Sciatic nerve (tissue), 2 donors: ENCODE results near the gene NKAPL. TPM values are rescaled to one million over a fixed set of nuclear protein-coding genes. Genes with fewer than 3 reads are reported as not detected.

ENCODE experiments used
- ATAC-seq: fragments of 200-7000 bp; cut with Tn5 transposase; one replicate; pipeline ENCODE4 v1.9.1; 2020; ENCODE audit warnings: mild to moderate bottlenecking, moderate library complexity
- DNase-seq: peaks from one replicate; pipeline ENCODE4 v3.0.0-alpha.2; 2020; ENCODE audit warnings: low spot score
- intact Hi-C: fragments of 100-400 bp; cut with DNase I; formaldehyde crosslinking; loops from one replicate; pipeline ENCODE4 v1.14.2; 2022
- total RNA-seq: library from RNA; stranded (reverse); fragmentation: NEBNext Ultra II Directional; extraction: Animal tissue kit (Norgen Biotek cat#: 25700); gene quantifications from one replicate; pipeline ENCODE4 v1.2.1, GENCODE V29; 2021
- donor health status: DM: no; HTN: no; CAD: no.
- donor health status: DM: no; HTN: no; CAD: no.

Gene NKAPL
- total RNA-seq, 1 donor from 2014 or later, result 2.9 TPM

DNA sequence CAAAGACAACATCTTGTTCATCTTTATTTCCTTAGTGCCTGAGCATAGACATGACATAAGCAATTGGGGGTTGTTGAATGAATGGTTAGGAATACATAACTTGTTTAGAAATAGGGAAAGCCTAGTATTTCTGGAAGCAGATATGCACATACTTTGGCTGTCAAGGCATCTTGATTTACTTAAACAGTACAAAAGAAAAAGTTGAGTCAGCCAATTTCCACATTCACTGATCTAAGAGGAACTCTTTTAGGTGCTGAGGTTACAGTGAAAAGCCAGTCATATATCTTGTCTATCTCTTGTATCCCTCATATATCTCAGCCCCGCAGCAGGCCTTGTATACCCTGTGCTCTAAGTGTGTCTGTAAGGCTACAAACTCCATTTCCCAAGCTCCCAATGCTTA is 18.6 kb upstream of the NKAPL start:
- intact Hi-C loops, result no loop called here
- DNase-seq, result no peak
- ATAC-seq, result no peak

DNA sequence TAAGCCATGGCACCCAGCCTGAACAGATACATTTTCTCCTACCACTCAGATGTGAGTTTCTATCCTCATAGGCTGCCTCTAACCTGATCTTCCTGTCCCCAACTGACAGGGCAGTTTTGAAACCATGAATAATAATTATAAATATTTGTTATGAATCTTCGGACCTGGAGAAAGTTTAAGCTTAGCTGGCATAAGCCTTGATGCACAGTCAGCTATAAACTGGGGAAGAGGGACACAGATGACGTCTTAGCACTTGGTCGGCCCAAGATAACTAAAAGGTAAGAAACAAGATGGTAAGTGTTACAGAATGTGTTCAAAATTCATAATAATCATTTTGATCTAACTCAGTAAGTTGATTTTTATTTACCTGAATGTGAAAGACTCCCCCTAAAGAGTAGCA is 15.2 kb upstream of the NKAPL start:
- intact Hi-C loops, result no loop called here
- no peak for ATAC-seq
- no peak for DNase-seq

DNA sequence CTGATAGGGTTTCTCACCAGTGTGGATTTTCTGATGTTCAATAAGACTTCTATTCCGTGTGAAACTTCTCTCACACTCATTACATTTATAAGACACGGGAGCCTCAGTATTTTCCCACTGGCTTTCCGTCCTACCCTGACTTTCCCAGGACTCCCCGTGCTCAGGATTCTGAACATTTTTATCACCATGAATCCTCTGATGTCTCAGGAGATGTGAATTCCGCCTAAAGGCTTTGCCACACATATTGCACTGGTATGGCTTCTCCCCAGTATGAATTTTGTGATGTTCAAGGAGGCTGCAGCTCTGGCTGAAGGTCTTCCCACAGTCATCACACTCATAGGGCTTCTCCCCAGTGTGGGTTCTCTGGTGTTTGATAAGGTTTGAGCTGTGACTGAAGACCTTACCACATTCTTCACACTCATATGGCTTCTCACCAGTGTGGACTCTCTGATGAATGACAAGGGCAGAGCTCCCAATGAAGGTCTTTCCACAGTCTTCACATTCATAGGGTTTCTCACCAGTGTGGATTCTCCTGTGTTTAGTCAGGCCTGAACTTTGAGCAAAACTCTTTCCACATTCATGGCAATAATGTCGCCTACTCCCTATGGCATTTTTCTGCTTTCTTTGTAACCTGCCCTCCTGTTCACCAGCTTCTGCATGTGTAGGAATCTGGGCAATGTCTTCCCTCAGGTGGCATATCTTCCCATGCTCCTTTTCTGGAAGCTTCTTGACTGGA is 13.7 kb upstream of the NKAPL start:
- DNase-seq (no peak), ATAC-seq (no peak)
- intact Hi-C loops, result no loop called here

DNA sequence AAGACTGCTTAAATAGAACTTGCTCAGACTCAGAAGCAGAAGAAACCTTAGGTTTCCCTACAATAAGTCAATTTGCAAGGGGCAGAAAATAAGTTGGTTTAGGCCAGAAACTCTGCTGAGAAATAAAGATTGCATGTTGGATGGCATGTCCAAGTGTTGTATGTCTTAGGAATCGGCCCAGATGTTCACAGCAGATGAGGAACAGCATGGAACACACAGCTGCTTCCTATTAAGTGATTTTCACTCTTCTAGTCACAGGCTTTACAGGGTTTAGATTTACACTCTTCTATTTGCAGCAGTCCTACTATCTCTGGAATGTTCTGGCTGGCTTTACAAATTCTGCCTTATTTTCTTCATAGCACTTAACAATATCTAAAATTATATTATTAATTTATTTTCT is 10.2 kb upstream of the NKAPL start:
- intact Hi-C loops, result no loop called here

DNA sequence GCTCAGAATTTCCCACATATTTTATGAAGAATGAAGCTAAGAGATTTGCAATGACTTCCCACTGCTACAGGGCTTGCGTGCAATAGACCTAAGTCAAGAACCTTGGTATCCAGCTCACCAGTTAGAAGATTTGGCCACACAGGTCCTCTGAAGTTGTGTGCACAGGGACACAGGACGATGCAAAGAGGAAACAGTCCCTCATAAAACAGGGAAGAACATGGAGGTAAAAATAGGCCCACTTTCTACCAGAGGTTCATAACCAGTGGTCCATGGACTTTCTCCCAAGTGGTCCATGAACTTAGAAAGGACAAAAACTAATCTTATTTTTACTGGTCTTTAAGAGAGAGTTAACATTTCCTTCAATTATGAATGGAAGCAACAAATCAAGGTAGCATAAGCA is 8.3 kb upstream of the NKAPL start:
- no peak for DNase-seq
- intact Hi-C loops, result no loop called here

More for the DNA sequence above, 10.2 kb upstream of the NKAPL start:
- DNase-seq (no peak), ATAC-seq (no peak)

DNA sequence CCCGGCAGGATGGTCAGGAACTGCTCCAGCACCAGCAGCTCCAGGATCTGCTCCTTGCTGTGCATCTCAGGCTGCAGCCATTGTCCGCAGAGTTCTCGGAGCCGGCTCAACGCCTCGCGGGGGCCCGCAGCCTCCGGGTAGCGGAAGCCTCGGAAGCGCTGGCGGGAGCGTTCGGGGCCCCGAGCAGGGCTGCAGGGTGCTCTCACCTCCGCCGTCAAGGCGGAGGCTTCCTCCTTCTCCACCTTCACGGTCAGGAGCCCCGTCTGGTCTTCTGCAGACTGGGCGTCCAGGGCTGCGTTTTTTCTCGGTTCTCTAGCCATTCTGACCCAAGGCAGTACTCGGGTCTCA is 7.5 kb upstream of the NKAPL start:
- DNase-seq, result no peak
- intact Hi-C loops, result no loop called here
- peak; percentile 37 for ATAC-seq

More for the DNA sequence above, 8.3 kb upstream of the NKAPL start:
- ATAC-seq, result no peak

DNA sequence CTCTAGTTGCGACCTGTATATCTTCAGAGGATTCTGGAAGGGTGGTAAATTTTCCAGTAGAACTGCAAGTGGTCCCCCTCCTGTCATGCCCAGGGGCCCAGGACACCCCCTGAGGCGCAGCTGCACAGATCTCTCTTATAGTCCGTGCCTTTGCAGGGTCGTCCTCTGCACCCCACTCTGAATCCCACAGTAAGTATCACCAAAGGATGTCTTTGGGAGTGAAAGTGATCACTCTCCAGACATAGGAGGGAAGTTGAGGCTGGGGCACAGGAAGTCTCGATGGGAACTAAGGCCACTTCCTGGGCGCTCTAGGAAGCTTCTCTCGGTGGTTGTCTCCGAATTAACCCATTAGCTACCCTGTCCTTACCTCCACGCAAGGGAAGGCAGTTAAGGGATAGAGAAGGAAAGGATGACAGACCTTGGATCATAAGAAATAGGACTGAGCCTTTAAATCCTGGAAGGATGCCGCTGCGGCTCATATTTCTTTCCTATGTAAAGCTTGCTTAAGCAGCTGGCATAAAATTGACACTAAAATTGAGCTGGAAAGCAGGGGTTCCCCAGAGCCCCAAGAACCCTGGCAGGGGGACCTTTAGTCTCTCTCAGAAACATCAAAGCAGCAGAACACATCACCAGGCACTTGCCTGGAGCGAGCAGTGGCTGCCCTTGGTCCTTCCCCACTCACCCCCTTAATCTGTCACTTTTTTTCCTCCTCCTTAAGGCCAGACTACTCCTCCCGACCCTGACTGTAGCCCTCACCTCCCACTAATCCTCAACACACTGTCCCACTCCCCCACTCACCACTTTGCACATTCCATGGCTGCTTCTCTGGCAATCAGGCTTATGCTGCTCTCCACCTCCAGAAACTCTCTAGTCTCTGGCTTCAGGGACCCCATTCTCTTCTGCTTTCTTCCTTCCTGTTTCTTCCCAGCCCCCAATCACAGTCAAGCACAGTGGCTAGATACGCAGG is 6.8 kb upstream of the NKAPL start, which contains the start of gene ZKSCAN4:
Gene ZKSCAN4 (minus strand): TSS at position 261 of the 967 bp plus-strand sequence. CDS start 289 bp downstream, outside the sequence.
- ATAC-seq, result peak; percentile 98
- DNase-seq, result peak; percentile 82
- intact Hi-C loops, result no loop called here

DNA sequence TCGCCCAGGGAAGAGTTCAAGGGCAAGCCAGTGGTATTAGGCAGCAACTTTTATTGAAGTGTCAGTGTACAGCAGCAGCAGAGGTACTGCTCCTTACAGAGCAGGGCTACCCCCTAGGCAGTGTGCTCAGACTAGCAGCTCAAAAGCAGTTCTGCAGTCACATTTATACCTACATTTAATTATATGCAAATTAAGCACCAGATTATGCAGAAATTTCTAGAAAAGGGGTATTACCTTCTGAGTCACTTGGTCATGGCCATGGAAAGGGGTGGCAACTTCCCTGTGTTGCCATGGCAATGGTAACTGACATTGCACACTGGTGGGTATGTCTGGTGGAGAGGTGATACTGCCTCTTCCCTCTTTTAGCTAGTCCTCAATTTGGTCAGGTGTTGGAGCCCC is 5.0 kb upstream of the NKAPL start:
- intact Hi-C loops, result no loop called here
- ATAC-seq (no peak), DNase-seq (no peak)

DNA sequence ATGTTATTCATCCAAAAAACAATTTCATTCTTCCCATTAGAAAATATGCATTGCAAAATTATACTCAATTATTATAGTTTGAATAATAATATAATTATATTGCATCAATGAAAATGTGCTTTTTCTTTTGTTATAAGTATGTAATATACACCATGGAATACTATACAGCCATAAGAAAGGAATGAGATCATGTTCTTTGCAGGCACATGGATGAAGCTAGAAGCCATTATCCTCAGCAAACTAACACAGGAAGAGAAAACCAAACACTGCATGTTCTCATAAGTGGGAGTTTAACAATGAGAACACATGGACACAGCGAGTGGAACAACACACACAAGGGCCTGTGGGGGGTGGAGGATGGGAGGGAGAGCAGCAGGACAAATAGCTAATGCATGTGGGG is 2.1 kb upstream of the NKAPL start:
- no peak for ATAC-seq
- intact Hi-C loops, result no loop called here
- DNase-seq, result no peak

DNA sequence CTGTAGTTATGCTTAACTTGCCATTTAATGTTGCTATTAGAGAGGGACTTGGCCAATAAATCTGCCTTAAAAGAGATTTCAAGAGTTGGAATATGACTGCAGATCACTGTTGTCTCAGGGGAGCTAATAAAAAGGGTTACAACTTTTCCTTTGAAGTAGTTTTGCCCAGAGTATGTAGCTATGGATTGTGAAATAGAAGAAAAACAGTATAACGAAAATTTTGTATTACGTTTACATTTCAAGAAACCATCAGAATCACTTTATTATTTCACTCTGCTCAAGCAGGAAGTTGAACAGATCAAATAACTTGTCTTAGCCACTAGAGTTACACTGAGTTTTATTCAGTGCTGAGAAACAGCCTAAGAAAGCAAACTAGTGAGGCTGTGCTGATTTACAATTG is 4.8 kb downstream of the NKAPL start:
- intact Hi-C loops, result no loop called here
- ATAC-seq (no peak), DNase-seq (no peak)

DNA sequence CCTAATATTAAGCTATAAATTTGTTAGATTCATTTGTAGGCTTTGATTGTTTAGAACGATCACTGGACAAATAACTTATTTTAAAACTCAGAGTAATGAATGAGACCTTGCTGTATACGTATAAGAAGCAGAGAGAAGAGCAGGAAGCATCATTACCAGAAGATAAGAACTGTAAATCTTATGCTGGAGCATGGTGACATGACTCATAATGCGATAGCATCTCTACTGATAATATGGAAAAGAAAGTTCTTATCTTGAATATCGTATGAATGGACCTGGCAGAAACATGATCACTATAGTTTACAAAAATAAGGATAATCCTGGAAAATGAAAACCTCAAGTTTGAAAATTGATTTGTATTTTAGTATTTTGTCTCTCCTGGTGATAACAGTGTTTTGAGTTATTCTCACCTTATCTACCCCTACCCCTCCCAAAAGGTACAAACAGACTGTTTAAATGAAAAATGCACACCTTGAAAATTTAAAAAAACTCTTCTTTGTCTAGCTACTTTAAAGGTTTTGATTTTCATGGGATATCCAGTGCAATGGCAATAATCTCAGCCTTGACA is 5.8 kb downstream of the NKAPL start:
- intact Hi-C loops, result no loop called here
- ATAC-seq, result no peak
- no peak for DNase-seq

DNA sequence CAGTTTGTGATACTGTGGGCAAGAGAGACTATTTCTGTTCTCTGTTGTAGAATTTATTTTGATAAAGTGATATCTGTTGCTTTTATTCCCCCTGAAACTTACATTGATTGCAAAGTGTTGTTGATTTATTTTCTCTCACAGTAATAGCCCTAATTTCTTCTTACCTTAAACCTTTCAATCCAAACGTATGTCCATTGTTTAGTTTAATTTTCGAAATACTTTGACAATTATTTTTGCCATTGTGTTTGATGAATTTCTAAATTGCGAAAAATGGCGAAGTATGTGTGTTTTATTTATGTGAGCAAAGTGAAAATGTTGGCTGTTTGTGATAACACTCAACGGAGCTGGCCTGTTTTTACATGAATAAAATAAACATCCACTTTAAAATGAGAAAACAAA is 7.5 kb downstream of the NKAPL start:
- DNase-seq, result no peak
- intact Hi-C loops, result no loop called here

DNA sequence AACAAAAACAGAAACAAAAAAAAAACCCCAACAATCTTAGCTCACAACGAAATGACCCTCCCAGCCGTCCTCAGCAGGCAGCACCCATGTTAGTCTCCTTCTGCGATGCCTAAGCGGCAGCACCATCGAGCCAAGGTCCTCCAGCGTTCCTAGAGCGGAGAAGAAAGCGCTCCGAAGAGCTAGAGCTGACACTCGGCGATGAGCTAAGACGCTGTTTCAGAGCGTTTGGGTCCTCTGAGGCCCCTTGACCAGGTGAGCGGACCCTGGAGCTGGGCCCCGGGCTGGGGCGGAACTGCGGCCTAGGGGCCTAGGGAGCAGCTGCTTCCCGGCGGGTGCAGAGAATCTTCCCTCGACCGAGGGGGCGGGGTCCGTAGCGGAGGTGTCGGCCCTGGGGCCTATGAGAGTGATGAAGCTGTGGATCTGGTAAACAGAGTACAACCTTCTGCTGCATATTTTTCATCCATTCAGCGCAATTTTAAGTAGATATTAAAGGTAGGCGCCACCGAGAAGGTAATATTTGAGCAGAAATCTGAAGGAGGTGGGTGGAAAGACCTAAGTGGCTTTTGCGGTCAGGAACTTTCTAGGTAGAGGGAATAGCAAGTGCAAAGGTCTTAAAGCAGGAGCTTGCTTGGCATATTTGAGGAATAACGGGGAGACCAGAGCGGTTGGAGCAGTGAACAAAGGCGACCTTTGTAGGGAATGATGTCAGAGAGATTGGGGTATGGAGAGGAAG is 8.0 kb downstream of the NKAPL start, which contains the start of gene ZSCAN26:
Gene ZSCAN26 (plus strand): TSS at position 182 of the 733 bp plus-strand sequence. CDS start 4,777 bp downstream, outside the sequence.
- ATAC-seq (peak; percentile 99), DNase-seq (peak; percentile 88)
- intact Hi-C loops, result no loop called here

More for the DNA sequence above, 7.5 kb downstream of the NKAPL start:
- no peak for ATAC-seq

DNA sequence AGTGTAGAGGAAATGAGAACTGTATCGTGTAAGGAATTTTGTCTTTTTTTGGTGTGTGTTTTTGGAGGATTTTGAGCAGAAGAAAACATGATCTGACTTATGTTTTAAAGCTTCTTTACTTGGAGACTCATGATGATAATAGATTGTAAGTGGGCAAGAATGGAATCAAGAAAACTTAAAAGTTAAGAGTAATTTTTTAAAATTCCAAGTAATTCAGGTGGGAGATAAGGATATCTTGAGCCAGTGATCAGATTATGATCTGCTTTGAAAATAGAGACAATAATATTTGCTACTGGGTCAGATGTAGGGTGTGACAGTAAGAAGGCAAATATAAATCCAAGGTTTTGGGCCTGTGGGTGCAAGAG is 8.6 kb downstream of the NKAPL start:
- intact Hi-C loops, result no loop called here
- DNase-seq (no peak), ATAC-seq (no peak)

DNA sequence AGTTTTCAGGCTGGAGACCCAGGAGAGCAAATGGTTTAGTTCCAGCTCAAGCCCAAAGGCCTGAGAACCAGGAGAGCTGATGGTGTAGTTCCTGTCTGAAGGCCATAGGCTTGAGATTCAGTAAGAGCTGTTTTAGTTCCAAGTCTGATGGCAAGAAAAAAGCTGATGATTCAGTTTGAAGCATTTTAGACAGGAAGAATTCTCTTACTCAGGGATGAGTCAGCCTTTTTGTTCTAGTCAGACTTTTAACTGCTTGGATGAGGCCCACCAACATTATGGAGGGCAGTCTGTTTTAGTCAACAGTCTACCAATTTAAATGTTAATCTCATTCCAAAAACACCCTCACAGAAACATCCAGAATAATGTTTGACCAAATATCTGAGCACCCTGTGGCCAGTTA is 10.4 kb downstream of the NKAPL start:
- intact Hi-C loops, result no loop called here
- no peak for ATAC-seq

DNA sequence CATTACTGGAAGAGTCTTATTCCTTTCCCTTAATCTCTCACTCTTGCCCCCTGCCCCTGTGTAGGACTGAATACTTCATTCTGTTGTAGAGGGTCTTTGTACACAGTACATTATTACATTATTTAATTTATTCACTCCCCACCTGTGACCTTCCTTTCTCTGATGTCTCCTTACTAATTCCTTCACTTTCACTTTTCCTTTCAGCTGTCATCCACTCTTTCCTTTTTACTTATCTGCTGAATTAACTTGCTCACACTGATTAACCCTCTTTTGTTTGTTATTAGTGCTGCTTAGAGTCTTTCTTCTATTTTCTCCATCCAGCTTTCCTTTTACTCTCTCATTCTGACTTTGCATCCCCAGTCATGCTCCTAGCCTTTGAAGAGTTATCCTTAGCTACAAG is 15.8 kb downstream of the NKAPL start:
- ATAC-seq (no peak), DNase-seq (no peak)
- intact Hi-C loops, result no loop called here

More for the DNA sequence above, 10.4 kb downstream of the NKAPL start:
- DNase-seq, result no peak

DNA sequence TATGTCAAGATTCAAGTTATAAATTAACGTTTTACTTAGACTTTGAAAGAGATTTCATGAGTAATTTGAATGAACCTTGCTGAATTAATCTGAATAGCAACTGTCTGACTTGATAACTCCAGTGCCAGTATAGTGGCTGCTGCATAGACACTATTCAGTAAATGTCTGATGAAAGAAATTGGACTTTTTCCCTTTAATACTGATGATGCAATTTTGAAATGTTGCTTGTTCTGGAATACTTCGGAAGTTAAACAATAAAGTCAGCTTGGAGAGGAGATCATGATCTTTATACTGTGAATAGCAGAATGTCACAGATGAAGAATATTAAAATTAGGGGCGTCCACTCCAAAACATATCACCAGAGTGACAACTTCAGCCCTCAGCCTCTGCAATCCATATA is 18.6 kb downstream of the NKAPL start:
- ATAC-seq (no peak), DNase-seq (no peak)
- intact Hi-C loops, result no loop called here

DNA sequence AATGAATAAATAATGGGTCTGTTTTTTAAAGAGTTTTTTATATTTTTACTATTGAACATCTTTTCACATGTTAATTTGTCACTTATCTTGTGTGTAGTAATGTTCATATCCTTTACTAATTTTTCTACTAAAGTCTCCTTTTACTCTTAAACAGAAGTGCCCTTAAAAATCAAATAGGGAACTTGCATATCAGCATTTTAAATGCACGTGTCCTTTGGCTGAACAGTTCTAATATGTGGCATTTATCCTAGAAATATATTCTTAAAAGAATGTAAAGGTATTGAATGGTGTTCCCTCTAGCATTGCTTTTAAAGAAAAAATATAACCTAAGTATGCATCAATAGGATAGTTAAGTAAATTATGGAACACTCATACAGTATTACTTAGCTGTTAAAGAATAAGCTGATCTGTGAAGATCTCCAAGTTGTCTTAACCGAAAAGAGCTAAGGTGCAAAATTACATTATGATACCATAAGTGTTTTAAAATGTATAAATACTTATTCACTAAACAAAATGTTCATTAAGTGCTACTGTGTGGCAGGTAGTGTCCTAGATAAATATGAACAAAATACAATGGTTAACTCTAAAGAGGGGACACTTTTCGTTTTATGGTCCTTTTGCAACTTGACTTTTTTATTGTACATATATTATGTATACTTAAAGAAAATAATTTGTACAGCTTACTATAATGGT is 21.6 kb downstream of the NKAPL start:
- no peak for DNase-seq
- intact Hi-C loops, result no loop called here

More for the DNA sequence above, 21.6 kb downstream of the NKAPL start:
- ATAC-seq, result no peak
